ENCODE data around the gene ZNF225. TPM values are rescaled to one million over a fixed set of nuclear protein-coding genes. Genes with fewer than 3 reads are reported as not detected.

Gene ZNF225
- total and polyA plus RNA-seq, 3 donors from 2014 or later: 5.0 to 7.4 (median 5.1) TPM

DNA sequence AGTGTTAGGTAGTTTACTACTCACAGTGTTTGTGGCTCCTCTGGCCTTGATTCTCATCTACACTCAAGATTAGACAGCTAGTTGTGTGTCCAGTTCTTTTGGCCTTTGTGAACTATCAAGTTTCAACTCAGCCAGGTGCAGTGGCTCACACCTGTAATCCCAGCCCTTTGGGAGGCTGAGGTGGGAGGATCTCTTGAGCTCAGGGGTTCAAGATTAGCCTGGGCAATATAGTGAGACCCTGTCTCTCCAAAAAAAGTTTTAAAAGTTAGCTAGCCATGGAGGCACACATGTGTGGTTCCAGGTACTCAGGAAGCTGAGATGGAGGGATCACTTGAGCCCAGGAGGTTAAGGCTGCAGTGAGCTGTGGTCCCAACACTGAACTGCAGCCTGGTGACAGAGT, 67.8 kb downstream of the ZNF225 start:
- no peak for DNase-seq
- Histone ChIP-seq H3K27me3 (no peaks in the 10 kb centered on the region), H3K9me3 (no peaks in the 10 kb centered on the region), H3K27ac (no peak overlapping the region), H3K4me1 (no peaks in the 10 kb centered on the region), H3K4me3 (no peak overlapping the region), H3K36me3 (ENCODE audit: low read depth, missing control alignments) (no peaks in the 10 kb centered on the region)
- intact Hi-C loops (cut with DNase I; ENCODE audit: low total_unique reads): no loop called here
- TF ChIP-seq, protein P1, sequence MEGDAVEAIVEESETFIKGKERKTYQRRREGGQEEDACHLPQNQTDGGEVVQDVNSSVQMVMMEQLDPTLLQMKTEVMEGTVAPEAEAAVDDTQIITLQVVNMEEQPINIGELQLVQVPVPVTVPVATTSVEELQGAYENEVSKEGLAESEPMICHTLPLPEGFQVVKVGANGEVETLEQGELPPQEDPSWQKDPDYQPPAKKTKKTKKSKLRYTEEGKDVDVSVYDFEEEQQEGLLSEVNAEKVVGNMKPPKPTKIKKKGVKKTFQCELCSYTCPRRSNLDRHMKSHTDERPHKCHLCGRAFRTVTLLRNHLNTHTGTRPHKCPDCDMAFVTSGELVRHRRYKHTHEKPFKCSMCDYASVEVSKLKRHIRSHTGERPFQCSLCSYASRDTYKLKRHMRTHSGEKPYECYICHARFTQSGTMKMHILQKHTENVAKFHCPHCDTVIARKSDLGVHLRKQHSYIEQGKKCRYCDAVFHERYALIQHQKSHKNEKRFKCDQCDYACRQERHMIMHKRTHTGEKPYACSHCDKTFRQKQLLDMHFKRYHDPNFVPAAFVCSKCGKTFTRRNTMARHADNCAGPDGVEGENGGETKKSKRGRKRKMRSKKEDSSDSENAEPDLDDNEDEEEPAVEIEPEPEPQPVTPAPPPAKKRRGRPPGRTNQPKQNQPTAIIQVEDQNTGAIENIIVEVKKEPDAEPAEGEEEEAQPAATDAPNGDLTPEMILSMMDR (IDR thresholded peaks at IDR 0.05): no peak
- TF ChIP-seq POLR2A (IDR thresholded peaks at IDR 0.05): no peak

- no peaks in the 10 kb centered on the region for H3K4me1 ChIP-seq
- no peak for TF ChIP-seq POLR2A (IDR thresholded peaks at IDR 0.05)
- TF ChIP-seq, protein P1 (IDR thresholded peaks at IDR 0.05): no peak
- no peak for DNase-seq
- H3K4me3 ChIP-seq: no peak overlapping the region
- no peaks in the 10 kb centered on the region for H3K36me3 ChIP-seq (ENCODE audit: low read depth, missing control alignments)
- H3K27me3 ChIP-seq: no peaks in the 10 kb centered on the region
- intact Hi-C loops (cut with DNase I; ENCODE audit: low total_unique reads): no loop called here
- H3K27ac ChIP-seq: no peak overlapping the region
- no peaks in the 10 kb centered on the region for H3K9me3 ChIP-seq
- WGBS, 2 donors: 70 to 76% methylated on average over 10 of the region's 10 CpGs
Measured at GRCh38 chr19:44182145-44182544, 68.9 kb downstream of the ZNF225 start.

Small RNA genes within 50 kb of the gene (small RNA-seq; reads per million reads assigned to genes)
- gene RNU6-902P: 0 reads per million in 2 donors

Other genes with a start within 250 kb of the ZNF225 start
- 10 to 100 TPM in 1 of 2 donors, 1 to 10 TPM in 1; 5.4 to 12.0 TPM for gene ZNF404, start 229.4 kb upstream of the ZNF225 start, total RNA-seq
- 4.6 TPM for gene ZNF404, start 229.4 kb upstream of the ZNF225 start, polyA plus RNA-seq (ENCODE audit: insufficient read depth, low read depth, low replicate concordance)
- gene ZNF45, start 178.1 kb upstream of the ZNF225 start, total RNA-seq: 10 to 100 TPM; 10.5 to 10.7 TPM
- 9.4 TPM for gene ZNF45, start 178.1 kb upstream of the ZNF225 start, polyA plus RNA-seq (ENCODE audit: insufficient read depth, low read depth, low replicate concordance)
- 1 to 10 TPM; 8.1 to 9.1 TPM for gene ZNF221, start 162.2 kb upstream of the ZNF225 start, total RNA-seq
- 2.2 TPM for gene ZNF221, start 162.2 kb upstream of the ZNF225 start, polyA plus RNA-seq (ENCODE audit: insufficient read depth, low read depth, low replicate concordance)
- gene ZNF155, start 129.2 kb upstream of the ZNF225 start, total RNA-seq: 1 to 10 TPM; 8.2 to 8.7 TPM
- gene ZNF155, start 129.2 kb upstream of the ZNF225 start, polyA plus RNA-seq (ENCODE audit: insufficient read depth, low read depth, low replicate concordance): 7.4 TPM
- gene ZNF230, start 110.4 kb upstream of the ZNF225 start, total RNA-seq: 1 to 10 TPM; 3.3 to 4.6 TPM
- 5.6 TPM for gene ZNF230, start 110.4 kb upstream of the ZNF225 start, polyA plus RNA-seq (ENCODE audit: insufficient read depth, low read depth, low replicate concordance)
- 1 to 10 TPM; 4.2 to 6.5 TPM for gene ZNF222, start 88.0 kb upstream of the ZNF225 start, total RNA-seq
- gene ZNF222, start 88.0 kb upstream of the ZNF225 start, polyA plus RNA-seq (ENCODE audit: insufficient read depth, low read depth, low replicate concordance): 15.4 TPM
- 1 to 10 TPM; 4.5 to 4.8 TPM for gene ZNF223, start 61.4 kb upstream of the ZNF225 start, total RNA-seq
- 6.1 TPM for gene ZNF223, start 61.4 kb upstream of the ZNF225 start, polyA plus RNA-seq (ENCODE audit: insufficient read depth, low read depth, low replicate concordance)
- 1 to 10 TPM; 1.0 to 1.5 TPM for gene ZNF284, start 41.2 kb upstream of the ZNF225 start, total RNA-seq
- 0.96 TPM for gene ZNF284, start 41.2 kb upstream of the ZNF225 start, polyA plus RNA-seq (ENCODE audit: insufficient read depth, low read depth, low replicate concordance)
- 10 to 100 TPM; 21.8 to 22.7 TPM for gene ZNF224, start 19.0 kb upstream of the ZNF225 start, total RNA-seq
- 11.3 TPM for gene ZNF224, start 19.0 kb upstream of the ZNF225 start, polyA plus RNA-seq (ENCODE audit: insufficient read depth, low read depth, low replicate concordance)
- 1 to 10 TPM; 7.9 to 8.5 TPM for gene ZNF234, start 28.2 kb downstream of the ZNF225 start, total RNA-seq
- 3.4 TPM for gene ZNF234, start 28.2 kb downstream of the ZNF225 start, polyA plus RNA-seq (ENCODE audit: insufficient read depth, low read depth, low replicate concordance)
- gene ZNF226, start 51.7 kb downstream of the ZNF225 start, total RNA-seq: 10 to 100 TPM; 44.1 to 54.0 TPM
- 27.4 TPM for gene ZNF226, start 51.7 kb downstream of the ZNF225 start, polyA plus RNA-seq (ENCODE audit: insufficient read depth, low read depth, low replicate concordance)
- gene ZNF227, start 99.1 kb downstream of the ZNF225 start, total RNA-seq: 10 to 100 TPM; 19.8 to 25.0 TPM
- 12.8 TPM for gene ZNF227, start 99.1 kb downstream of the ZNF225 start, polyA plus RNA-seq (ENCODE audit: insufficient read depth, low read depth, low replicate concordance)
- 10 to 100 TPM in 1 of 2 donors, 1 to 10 TPM in 1; 6.4 to 11.6 TPM for gene ZNF233, start 146.5 kb downstream of the ZNF225 start, total RNA-seq
- gene ZNF233, start 146.5 kb downstream of the ZNF225 start, polyA plus RNA-seq (ENCODE audit: insufficient read depth, low read depth, low replicate concordance): 27.7 TPM
- gene ZNF235, start 191.6 kb downstream of the ZNF225 start, total RNA-seq: 10 to 100 TPM; 11.1 to 12.1 TPM
- 4.6 TPM for gene ZNF235, start 191.6 kb downstream of the ZNF225 start, polyA plus RNA-seq (ENCODE audit: insufficient read depth, low read depth, low replicate concordance)
- gene ZNF112, start 243.3 kb downstream of the ZNF225 start, total RNA-seq: 1 to 10 TPM; 7.6 to 9.8 TPM
- 4.0 TPM for gene ZNF112, start 243.3 kb downstream of the ZNF225 start, polyA plus RNA-seq (ENCODE audit: insufficient read depth, low read depth, low replicate concordance)